Activated CD8-positive, alpha-beta memory T cell treated with anti-CD3 and anti-CD28 coated beads, Interleukin-2, amount 50 U/mL, for 4 hours (primary cell): Measurements from ENCODE around the gene AGGF1.
"Not testable (repeated sequence)": the region's sequence is repeated elsewhere in the genome, so short reads cannot be mapped to it uniquely, and the experiment has no call there.

Source experiments
- DNase-seq: peaks from one replicate; pipeline ENCODE4 v3.0.0-alpha.2; 2020

The AGGF1 gene

DNA sequence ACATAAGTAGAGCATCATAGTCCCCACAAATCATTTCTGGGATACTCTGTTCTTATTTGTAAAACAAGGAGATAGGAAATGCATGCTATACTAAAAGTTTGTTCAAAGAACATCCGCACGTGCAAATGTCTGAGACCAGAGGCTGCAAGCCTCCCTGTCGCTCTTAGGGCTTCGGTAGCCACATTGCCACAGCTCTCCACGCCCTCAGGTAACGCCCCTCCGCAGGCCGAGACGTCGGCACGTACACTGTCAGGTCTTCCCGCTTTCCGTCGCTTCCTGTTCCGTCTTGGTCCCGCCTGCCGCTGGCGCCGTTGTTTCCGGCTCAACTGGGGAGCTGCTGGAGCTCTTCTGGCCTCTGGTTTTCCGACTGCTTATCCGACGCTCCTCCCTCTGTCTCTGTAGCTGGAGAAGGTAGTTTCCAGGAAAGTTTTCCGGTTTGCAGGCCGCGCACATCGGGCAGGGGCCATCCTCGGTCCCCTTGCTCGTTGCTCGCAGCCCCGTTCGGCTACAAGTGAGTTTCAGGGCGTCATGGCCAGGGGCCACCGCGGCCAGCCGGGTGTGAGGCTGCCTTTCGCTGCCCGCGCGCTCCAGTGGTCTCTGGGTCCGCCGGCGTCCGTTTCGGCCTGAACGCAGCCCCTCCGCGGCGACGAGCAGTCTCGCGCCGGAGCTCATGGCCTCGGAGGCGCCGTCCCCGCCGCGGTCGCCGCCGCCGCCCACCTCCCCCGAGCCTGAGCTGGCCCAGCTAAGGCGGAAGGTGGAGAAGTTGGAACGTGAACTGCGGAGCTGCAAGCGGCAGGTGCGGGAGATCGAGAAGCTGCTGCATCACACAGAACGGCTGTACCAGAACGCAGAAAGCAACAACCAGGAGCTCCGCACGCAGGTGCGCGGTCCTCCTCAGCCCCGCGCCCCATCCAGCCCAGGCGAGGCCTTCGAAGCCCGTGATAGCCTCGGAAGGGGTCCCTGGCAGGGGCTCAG is at the start of gene AGGF1:
AGGF1 (plus strand) TSS at position 308 of the 975 bp plus-strand sequence; CDS start at position 671, 363 bp downstream.
- peak; percentile 87 for DNase-seq

GRCh38 chr5:76980518-76981144 is 49.6 kb upstream of the AGGF1 start:
- no peak for DNase-seq

DNA sequence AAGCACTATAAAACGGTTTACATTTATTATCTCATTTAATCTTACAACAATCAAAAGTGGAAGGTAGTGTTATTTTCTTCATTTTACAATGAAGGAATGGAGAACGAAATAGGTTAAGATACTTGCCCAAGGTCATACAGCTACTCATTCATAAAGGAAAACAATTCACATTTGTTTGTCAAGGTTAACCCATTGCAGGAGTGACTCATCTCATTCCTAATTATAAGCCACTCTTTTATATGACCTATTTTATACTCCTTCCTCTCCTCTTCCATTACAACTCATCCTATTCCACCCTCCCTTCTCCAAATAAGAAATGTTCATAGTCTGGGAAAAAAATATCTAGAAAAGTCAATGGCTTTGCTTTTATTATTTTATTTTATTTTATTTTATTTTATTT is 47.8 kb upstream of the AGGF1 start:
- DNase-seq = no peak

- no peak for DNase-seq
Observed at GRCh38 chr5:76983468-76983867, 46.7 kb upstream of the AGGF1 start.

GRCh38 chr5:76986825-76987526 is 43.2 kb upstream of the AGGF1 start:
- DNase-seq = no peak

DNA sequence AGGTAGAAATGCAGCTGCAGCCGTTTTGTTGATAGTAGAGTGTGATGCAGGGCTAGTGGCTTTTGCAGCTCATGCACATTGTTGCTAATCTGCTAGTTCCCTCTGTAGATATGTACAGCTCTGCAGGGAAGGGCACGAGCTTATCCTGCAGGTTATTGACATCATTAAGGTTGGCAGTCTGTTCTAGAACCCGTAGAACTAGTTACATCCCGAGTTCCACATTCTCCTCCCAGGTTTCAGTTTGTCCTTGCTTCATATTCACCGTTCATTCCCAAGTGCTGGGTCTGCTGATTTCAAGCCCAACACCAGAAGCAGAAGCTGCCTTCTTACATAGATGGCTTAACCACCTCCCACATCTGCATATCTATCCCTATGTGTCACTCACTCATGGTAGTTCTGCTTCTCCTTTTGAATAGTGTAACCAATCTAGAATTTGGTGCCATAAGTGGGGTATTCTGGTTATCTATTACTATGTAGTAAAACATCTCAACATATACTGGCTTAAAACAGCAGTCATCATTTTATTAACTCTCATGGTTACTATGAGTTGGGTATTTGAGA is 39.2 kb upstream of the AGGF1 start:
- no peak for DNase-seq

- DNase-seq = not testable (repeated sequence)
Observed at GRCh38 chr5:76993436-76993835, 36.8 kb upstream of the AGGF1 start.

- no peak for DNase-seq
Observed at GRCh38 chr5:76994337-76994736, 35.9 kb upstream of the AGGF1 start.

GRCh38 chr5:76998251-76998650 is 32.0 kb upstream of the AGGF1 start:
- not testable (repeated sequence) for DNase-seq

GRCh38 chr5:76999451-76999850 is 30.8 kb upstream of the AGGF1 start:
- DNase-seq = no peak

GRCh38 chr5:77003246-77003645 is 27.0 kb upstream of the AGGF1 start:
- DNase-seq = no peak

- no peak for DNase-seq
Observed at GRCh38 chr5:77006124-77006523, 24.1 kb upstream of the AGGF1 start.

DNA sequence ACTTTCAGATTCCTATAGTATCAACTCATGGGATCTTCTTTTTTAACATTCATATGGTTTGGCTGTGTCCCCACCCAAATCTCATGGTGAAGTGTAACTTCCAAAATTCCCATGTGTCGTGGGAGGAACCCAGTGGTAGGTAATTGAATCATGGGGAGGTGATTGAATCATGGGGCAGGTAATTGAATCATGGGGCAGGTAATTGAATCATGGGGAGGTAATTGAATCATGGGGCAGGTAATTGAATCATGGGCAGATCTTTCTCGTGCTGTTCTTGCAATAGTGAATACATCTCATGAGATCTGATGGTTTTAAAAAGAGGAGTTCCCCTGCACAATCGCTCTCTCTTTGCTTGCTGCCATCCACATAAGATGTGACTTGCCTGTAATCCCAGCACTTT is 21.8 kb upstream of the AGGF1 start:
- DNase-seq = no peak

GRCh38 chr5:77010243-77010642 is 20.0 kb upstream of the AGGF1 start:
- no peak for DNase-seq

DNA sequence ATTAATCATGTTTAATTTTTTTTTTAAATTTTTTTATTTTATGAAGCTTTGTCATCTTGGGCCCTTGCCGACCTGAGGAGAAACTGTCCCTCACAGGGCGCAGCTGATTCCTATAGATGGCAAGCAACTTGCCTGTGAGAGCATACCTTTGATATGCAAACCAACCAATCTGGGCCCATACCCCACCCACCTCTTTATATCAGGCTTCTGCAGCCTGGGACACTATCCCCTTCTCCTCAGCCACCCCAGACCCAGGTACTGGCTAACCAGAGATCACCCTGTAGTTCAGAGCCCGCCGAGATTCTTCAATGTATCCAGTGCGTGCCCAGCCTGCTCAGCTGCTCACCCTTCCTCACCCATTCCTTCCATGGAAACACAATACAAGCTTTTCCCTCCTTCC is 18.7 kb upstream of the AGGF1 start:
- no peak for DNase-seq

DNA sequence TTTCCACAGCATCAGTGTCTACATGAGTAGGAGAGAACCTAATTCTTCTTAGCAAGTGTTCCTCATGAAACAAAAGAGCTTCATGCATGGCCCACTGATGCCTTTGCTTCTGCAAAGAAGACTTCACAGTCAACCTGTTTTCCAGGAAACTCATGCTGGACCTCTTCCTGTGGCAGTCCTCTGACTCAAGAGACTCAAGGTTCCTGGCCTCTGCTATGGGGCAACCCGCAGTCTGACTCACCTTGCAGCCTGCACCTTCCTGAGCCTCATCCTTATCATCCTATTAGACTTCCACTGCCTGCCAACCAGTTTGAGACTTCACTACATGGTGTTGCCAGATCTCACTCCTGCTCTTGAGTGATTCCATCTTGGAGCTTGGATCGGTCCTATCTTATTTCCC is 17.6 kb upstream of the AGGF1 start:
- DNase-seq = no peak

DNA sequence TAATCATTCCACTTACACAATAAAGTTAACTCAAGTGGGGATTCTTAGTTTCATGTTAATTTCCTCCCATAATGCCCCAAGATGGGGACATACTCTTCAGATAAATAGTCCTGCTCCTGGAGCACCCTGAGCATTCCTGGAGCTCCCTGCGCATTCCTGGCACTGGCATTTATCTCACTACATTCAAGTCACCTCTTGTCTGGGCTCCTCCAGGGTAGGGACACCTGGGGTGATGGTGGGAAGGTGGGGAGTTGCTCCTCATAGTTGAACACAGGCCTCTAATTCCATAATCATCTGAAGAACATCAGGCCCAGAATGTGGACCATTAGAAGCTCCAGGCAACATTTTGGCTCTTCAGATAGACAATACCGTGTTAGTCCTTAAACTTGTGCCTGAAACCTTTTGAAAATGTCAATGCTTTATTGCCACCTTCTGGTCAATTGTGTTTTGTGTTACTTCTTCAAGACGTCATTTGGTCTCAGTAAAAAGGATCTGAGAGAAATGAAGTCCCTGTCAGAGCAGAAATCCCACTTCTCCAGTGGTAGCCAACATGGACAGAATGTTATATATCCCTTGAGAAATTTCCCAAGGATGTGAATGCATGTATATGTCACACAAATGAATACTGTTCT is 14.2 kb upstream of the AGGF1 start:
- no peak for DNase-seq

DNA sequence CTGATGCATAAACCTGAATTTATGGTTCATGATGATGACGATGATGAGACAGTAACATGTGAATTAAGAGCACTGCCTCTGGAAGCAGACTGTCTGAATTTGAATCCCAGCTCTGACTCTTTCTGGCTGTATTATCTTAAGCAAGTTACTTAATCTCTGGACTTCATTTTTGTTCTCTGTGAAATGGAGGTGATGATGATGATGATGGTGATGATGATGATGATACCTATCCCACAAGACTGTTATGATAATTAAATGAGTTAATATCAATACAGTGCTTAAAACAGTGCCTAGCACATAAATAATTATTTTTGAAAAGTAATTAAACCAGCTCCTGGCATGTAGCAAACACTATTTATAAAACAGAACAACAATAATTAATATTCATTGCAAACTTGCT is 13.2 kb upstream of the AGGF1 start:
- no peak for DNase-seq

GRCh38 chr5:77017668-77018067 is 12.5 kb upstream of the AGGF1 start:
- no peak for DNase-seq

- no peak for DNase-seq
Observed at GRCh38 chr5:77022511-77023417, 7.4 kb upstream of the AGGF1 start.

GRCh38 chr5:77024490-77024889 is 5.7 kb upstream of the AGGF1 start:
- no peak for DNase-seq
